HG03045 (cell line): Measurements from ENCODE around the gene ATP7B.
"Not testable (repeated sequence)": the region's sequence is repeated elsewhere in the genome, so short reads cannot be mapped to it uniquely, and the experiment has no call there.

ENCODE experiments used
- ATAC-seq: cut with Tn5 transposase; IDR thresholded peaks from one replicate; pipeline ENCODE4 v1.9.1; 2021; ENCODE audit warnings: mild to moderate bottlenecking, moderate library complexity; ENCODE audit not compliant: unreplicated experiment

ATP7B gene

GRCh38 chr13:51924756-51925544 is 86.3 kb downstream of the ATP7B start:
- ATAC-seq = no peak

GRCh38 chr13:51923983-51924539 is 87.2 kb downstream of the ATP7B start:
- no peak for ATAC-seq

GRCh38 chr13:51922771-51923480 is 88.3 kb downstream of the ATP7B start:
- no peak for ATAC-seq

GRCh38 chr13:51921790-51922740 is 89.2 kb downstream of the ATP7B start:
- no peak for ATAC-seq

GRCh38 chr13:51920786-51921185 is 90.5 kb downstream of the ATP7B start:
- ATAC-seq = no peak

GRCh38 chr13:51920267-51920666 is 91.0 kb downstream of the ATP7B start:
- ATAC-seq = no peak

- ATAC-seq = no peak
These were observed 91.7 kb downstream of the ATP7B start for GRCh38 chr13:51919531-51919930.

GRCh38 chr13:51916962-51917361 is 94.3 kb downstream of the ATP7B start:
- no peak for ATAC-seq

- no peak for ATAC-seq
These were observed 95.0 kb downstream of the ATP7B start for GRCh38 chr13:51916051-51916818.

GRCh38 chr13:51914137-51914493 is 97.1 kb downstream of the ATP7B start:
- no peak for ATAC-seq

GRCh38 chr13:51913421-51914136 is 97.7 kb downstream of the ATP7B start:
- ATAC-seq = no peak

- no peak for ATAC-seq
These were observed 98.6 kb downstream of the ATP7B start for GRCh38 chr13:51912511-51913225.

- no peak for ATAC-seq
These were observed 99.2 kb downstream of the ATP7B start for GRCh38 chr13:51912091-51912490.

- no peak for ATAC-seq
These were observed 100.7 kb downstream of the ATP7B start for GRCh38 chr13:51910508-51910907.

GRCh38 chr13:51909265-51909664 is 102.0 kb downstream of the ATP7B start:
- ATAC-seq = not testable (repeated sequence)

GRCh38 chr13:51907040-51907732 is 104.1 kb downstream of the ATP7B start:
- no peak for ATAC-seq

GRCh38 chr13:51906581-51906980 is 104.7 kb downstream of the ATP7B start:
- no peak for ATAC-seq

GRCh38 chr13:51905787-51906186 is 105.5 kb downstream of the ATP7B start:
- ATAC-seq = no peak
